Trophoblast cell (in vitro differentiated cells and primary cell): Measurements from ENCODE around the gene SLX4IP.

Experiments used
- DNase-seq, 2 donors: peaks; one replicate each; pipeline ENCODE4 v3.0.0-alpha.2; 2016
- H2AFZ ChIP-seq: 2 replicates; pipeline ENCODE4 v1.6.1; 2013; ENCODE audit warnings: low read length, moderate library complexity, mild to moderate bottlenecking; ENCODE audit not compliant: insufficient read depth, poor library complexity
- H2AK5ac ChIP-seq: 2 replicates; pipeline ENCODE4 v1.6.1; 2013; ENCODE audit warnings: mild to moderate bottlenecking, low read length
- H2BK120ac ChIP-seq: 2 replicates; pipeline ENCODE4 v1.6.1; 2013; ENCODE audit warnings: low read length, mild to moderate bottlenecking, moderate library complexity; ENCODE audit not compliant: insufficient read depth, poor library complexity
- H2BK12ac ChIP-seq: 2 replicates; pipeline ENCODE4 v1.6.1; 2013; ENCODE audit warnings: mild to moderate bottlenecking, low read length, moderate library complexity
- H2BK5ac ChIP-seq: 2 replicates; pipeline ENCODE4 v1.6.1; 2013; ENCODE audit warnings: low read length, low read depth, moderate library complexity, mild to moderate bottlenecking; ENCODE audit not compliant: poor library complexity
- H3K14ac ChIP-seq: 2 replicates; pipeline ENCODE4 v1.6.1; 2013; ENCODE audit warnings: mild to moderate bottlenecking, low read length
- H3K18ac ChIP-seq: 2 replicates; pipeline ENCODE4 v1.6.1; 2013; ENCODE audit warnings: mild to moderate bottlenecking, low read length
- H3K23ac ChIP-seq: 2 replicates; pipeline ENCODE4 v1.6.1; 2013; ENCODE audit warnings: low read length
- H3K27ac ChIP-seq: 2 replicates; pipeline ENCODE4 v1.5.1; 2013; ENCODE audit warnings: low read depth, mild to moderate bottlenecking, inconsistent platforms, low read length, moderate library complexity
- H3K27me3 ChIP-seq: 2 replicates; pipeline ENCODE4 v1.6.1; 2013; ENCODE audit warnings: inconsistent platforms, mild to moderate bottlenecking, low read length, moderate library complexity; ENCODE audit not compliant: insufficient read depth
- H3K36me3 ChIP-seq, 2 experiments: 1 replicate in 1 of 2; 2 replicates in 1 of 2; pipeline ENCODE4 v1.6.1; 2013; ENCODE audit warnings: low read length in 2 of 2, mild to moderate bottlenecking in 2 of 2, moderate library complexity in 1 of 2; ENCODE audit not compliant: insufficient read depth in 2 of 2, control insufficient read depth in 1 of 2
- H3K4ac ChIP-seq: 2 replicates; pipeline ENCODE4 v1.6.1; 2013; ENCODE audit warnings: low read depth, mild to moderate bottlenecking, low read length, moderate library complexity
- H3K4me1 ChIP-seq, 2 experiments: 1 replicate in 1 of 2; 2 replicates in 1 of 2; pipeline ENCODE4 v1.6.1; 2013; ENCODE audit warnings: low read length in 2 of 2, mild to moderate bottlenecking in 2 of 2, moderate library complexity in 1 of 2; ENCODE audit not compliant: insufficient read depth in 2 of 2, control insufficient read depth in 1 of 2
- H3K4me2 ChIP-seq: 2 replicates; pipeline ENCODE4 v1.6.1; 2013; ENCODE audit warnings: inconsistent platforms, mild to moderate bottlenecking, low read length, moderate library complexity
- H3K4me3 ChIP-seq: 2 replicates; pipeline ENCODE4 v1.5.1; 2013; ENCODE audit warnings: mild to moderate bottlenecking, low read depth, low read length, inconsistent platforms
- H3K79me1 ChIP-seq: one replicate; pipeline ENCODE4 v1.6.1; 2013; ENCODE audit warnings: low read length
- H3K79me2 ChIP-seq: 2 replicates; pipeline ENCODE4 v1.6.1; 2013; ENCODE audit warnings: low read length, mild to moderate bottlenecking; ENCODE audit not compliant: control insufficient read depth, insufficient read depth, poor library complexity
- H3K9ac ChIP-seq: 2 replicates; pipeline ENCODE4 v1.6.1; 2013; ENCODE audit warnings: mild to moderate bottlenecking, low read length
- H3K9me3 ChIP-seq: 2 replicates; pipeline ENCODE4 v1.6.1; 2013; ENCODE audit warnings: low read depth, mild to moderate bottlenecking, control low read depth, inconsistent platforms, low read length; ENCODE audit not compliant: insufficient read depth
- H4K12ac ChIP-seq: 2 replicates; pipeline ENCODE4 v1.6.1; 2013; ENCODE audit warnings: low read depth, mild to moderate bottlenecking, low read length, moderate library complexity
- H4K8ac ChIP-seq: 2 replicates; pipeline ENCODE4 v1.6.1; 2013; ENCODE audit warnings: low read depth, mild to moderate bottlenecking, low read length, moderate library complexity
- H4K91ac ChIP-seq: one replicate; pipeline ENCODE4 v1.6.1; 2013; ENCODE audit warnings: low read depth, mild to moderate bottlenecking, low read length, moderate library complexity
- WGBS: extraction: QIAGEN DNeasy Blood & Tissue Kit; methylation state at CpG from one replicate; pipeline ENCODE4 v1.1.7; 2013; ENCODE audit warnings: missing lambda C conversion rate; ENCODE audit not compliant: insufficient read length, insufficient coverage; ENCODE audit errors: extremely low coverage; 5-methylcytosine and 5-hydroxymethylcytosine counted together

The SLX4IP gene

GRCh38 chr20:10430000-10430466 lies 5.1 kb upstream of the SLX4IP start:
- H3K36me3 ChIP-seq: peaks cover 3% of the 10 kb centered on the region in 2 experiments
- H3K4ac ChIP-seq: no peak overlapping the region
- H3K9ac ChIP-seq: no peak overlapping the region
- no peak overlapping the region for H2BK120ac ChIP-seq
- H3K27ac ChIP-seq: no peak overlapping the region
- peaks cover 7% of the 10 kb centered on the region for H3K79me2 ChIP-seq
- H3K4me3 ChIP-seq: no peak overlapping the region
- H3K4me2 ChIP-seq: no peak overlapping the region
- H2AFZ ChIP-seq: no peak overlapping the region
- H2AK5ac ChIP-seq: no peak overlapping the region
- H3K18ac ChIP-seq: no peak overlapping the region
- no peak for DNase-seq
- H4K8ac ChIP-seq: no peak overlapping the region
- H4K91ac ChIP-seq: no peak overlapping the region
- no peaks in the 10 kb centered on the region for H3K9me3 ChIP-seq
- peaks cover 6% of the 10 kb centered on the region for H3K79me1 ChIP-seq
- H2BK5ac ChIP-seq: no peak overlapping the region
- H3K4me1 ChIP-seq: peaks cover 2 to 4% of the 10 kb centered on the region in 2 experiments
- no peak overlapping the region for H2BK12ac ChIP-seq
- no peaks in the 10 kb centered on the region for H3K27me3 ChIP-seq
- no peak overlapping the region for H3K14ac ChIP-seq
- no peak overlapping the region for H4K12ac ChIP-seq
- H3K23ac ChIP-seq: no peak overlapping the region

DNA sequence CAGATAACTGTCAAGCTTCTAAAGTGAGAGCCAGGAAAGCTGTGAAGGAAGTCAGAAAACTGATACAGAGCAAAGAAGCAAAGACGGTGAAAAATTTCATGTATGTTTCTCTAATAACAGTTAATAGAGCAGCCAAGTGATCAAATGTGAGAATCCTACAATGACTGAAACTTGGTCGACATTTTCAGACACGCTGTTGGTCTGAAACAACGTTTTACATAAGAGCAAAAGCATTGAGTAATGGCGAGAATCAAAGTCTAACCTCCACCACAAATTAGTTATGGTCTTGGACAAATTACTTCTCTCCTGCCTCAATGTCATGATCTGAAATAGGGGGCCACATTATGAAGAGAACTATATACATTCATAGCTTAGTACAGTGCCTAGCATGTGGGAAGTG lies 4.4 kb upstream of the SLX4IP start:
- no CpG with 5 or more reads among the region's 5 CpGs for WGBS
- Histone ChIP-seq H3K18ac (no peak overlapping the region), H2AFZ (no peak overlapping the region), H2AK5ac (no peak overlapping the region), H3K4ac (no peak overlapping the region), H3K9me3 (no peaks in the 10 kb centered on the region), H2BK12ac (no peak overlapping the region), H3K36me3 (peaks cover 3% of the 10 kb centered on the region in 2 experiments), H3K14ac (no peak overlapping the region), H3K27me3 (no peaks in the 10 kb centered on the region), H3K4me1 (peaks cover 2 to 4% of the 10 kb centered on the region in 2 experiments), H2BK5ac (no peak overlapping the region), H3K4me3 (no peak overlapping the region), H3K9ac (no peak overlapping the region), H4K12ac (no peak overlapping the region), H3K4me2 (no peak overlapping the region), H4K91ac (no peak overlapping the region), H4K8ac (no peak overlapping the region), H2BK120ac (no peak overlapping the region), H3K23ac (no peak overlapping the region), H3K27ac (no peak overlapping the region), H3K79me2 (peaks cover 7% of the 10 kb centered on the region), H3K79me1 (peaks cover 9% of the 10 kb centered on the region)
- no peak for DNase-seq

DNA sequence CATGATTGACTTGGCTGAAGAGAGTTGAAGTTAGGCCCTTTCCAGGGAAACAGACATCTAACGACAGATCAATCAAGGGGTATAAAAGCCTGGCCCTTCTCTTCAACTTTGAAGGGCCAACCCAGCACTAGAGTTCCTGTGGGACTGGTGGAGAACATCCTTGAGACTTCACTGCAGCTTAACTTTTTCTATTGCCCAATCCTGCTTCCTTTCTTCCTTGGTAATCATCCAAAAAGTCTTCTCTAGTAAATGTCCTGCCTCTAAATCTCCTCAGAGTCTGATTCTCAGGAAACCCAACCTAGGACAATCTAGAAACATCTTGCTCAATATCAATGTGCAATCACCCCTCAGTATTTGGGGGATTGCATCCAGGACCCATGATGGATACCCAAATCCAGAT lies 3.0 kb upstream of the SLX4IP start:
- Histone ChIP-seq H3K14ac (no peak overlapping the region), H3K23ac (no peak overlapping the region), H3K4me1 (peaks cover 4% of the 10 kb centered on the region in 2 experiments), H3K27me3 (no peaks in the 10 kb centered on the region), H2AK5ac (no peak overlapping the region), H3K79me1 (peaks cover 9% of the 10 kb centered on the region), H3K9me3 (no peaks in the 10 kb centered on the region), H2BK120ac (no peak overlapping the region), H3K27ac (no peak overlapping the region), H3K9ac (no peak overlapping the region), H4K8ac (no peak overlapping the region), H2AFZ (no peak overlapping the region), H3K36me3 (no peaks in the 10 kb centered on the region), H3K4ac (no peak overlapping the region), H3K18ac (no peak overlapping the region), H2BK12ac (no peak overlapping the region), H3K4me2 (no peak overlapping the region), H4K12ac (no peak overlapping the region), H3K79me2 (peaks cover 7% of the 10 kb centered on the region), H4K91ac (no peak overlapping the region), H2BK5ac (no peak overlapping the region), H3K4me3 (no peak overlapping the region)
- DNase-seq: no peak
- WGBS: no CpG with 5 or more reads among the region's 1 CpG

DNA sequence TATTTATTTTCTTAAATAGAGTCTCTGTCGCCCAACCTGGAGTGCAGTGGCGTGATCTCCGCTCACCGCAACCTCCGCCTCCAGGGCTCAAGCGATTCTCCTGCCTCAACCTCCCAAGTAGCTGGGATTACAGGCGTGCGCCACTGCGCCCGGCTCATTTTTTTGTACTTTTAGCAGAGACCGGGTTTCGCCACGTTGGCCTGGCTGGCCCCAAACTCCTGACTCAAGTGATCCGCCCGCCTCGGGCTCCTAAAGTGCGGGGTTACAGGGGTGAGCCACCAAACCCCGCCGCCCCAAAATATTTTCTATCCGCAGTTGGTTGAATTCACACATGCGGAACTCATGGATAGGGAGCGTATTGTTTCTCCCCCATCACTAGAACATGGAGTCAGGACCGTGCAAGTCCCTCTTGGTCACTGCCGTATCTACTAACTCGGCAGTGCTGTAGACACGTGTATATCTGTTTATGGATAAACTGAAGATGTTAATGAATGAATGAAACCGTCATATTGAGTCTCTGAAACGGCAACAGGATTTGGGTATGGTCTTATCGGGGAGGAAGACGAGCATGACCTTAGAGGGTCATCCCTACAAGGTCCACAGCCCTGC lies 2.0 kb upstream of the SLX4IP start:
- WGBS: no CpG with 5 or more reads among the region's 30 CpGs
- Histone ChIP-seq H2BK120ac (no peak overlapping the region), H3K79me1 (peaks cover 9% of the 10 kb centered on the region), H4K8ac (peak overlapping the region; percentile 85), H3K23ac (no peak overlapping the region), H3K18ac (peak overlapping the region; percentile 49), H2BK12ac (no peak overlapping the region), H2AFZ (no peak overlapping the region), H3K9me3 (no peaks in the 10 kb centered on the region), H3K36me3 (no peaks in the 10 kb centered on the region), H3K4me1 (peaks cover 4% of the 10 kb centered on the region in 2 experiments), H3K79me2 (peaks cover 7% of the 10 kb centered on the region), H3K4me2 (peak overlapping the region; percentile 64), H2BK5ac (no peak overlapping the region), H2AK5ac (no peak overlapping the region), H3K27me3 (no peaks in the 10 kb centered on the region), H3K14ac (peak overlapping the region; percentile 92), H3K4me3 (peak overlapping the region; percentile 87), H3K9ac (peak overlapping the region; percentile 11), H3K27ac (peak overlapping the region; percentile 89), H3K4ac (peak overlapping the region; percentile 18), H4K91ac (peak overlapping the region; percentile 89), H4K12ac (peak overlapping the region; percentile 32)
- no peak for DNase-seq
